ENCODE measurements around the gene PARVA. TPM values are rescaled to one million over a fixed set of nuclear protein-coding genes. Genes with fewer than 3 reads are reported as not detected.

Gene PARVA
- total and polyA plus RNA-seq, 2 of the 4 experiments (the other 2 are of a cell fraction), result 65.2 to 80.2 TPM

GRCh38 chr11:12467610-12468009 lies 90.2 kb downstream of the PARVA start:
- Histone ChIP-seq H3K23ac (ENCODE audit: low read depth, low read length) (no peak overlapping the region), H2BK5ac (ENCODE audit: low read depth, low read length, poor library complexity, severe bottlenecking) (no peak overlapping the region), H3K18ac (ENCODE audit: low read depth, low read length) (no peak overlapping the region), H3K56ac (ENCODE audit: extremely low read depth, insufficient read depth, low read length) (no peak overlapping the region), H3K36me3 (ENCODE audit: control insufficient read depth, insufficient read depth, low read length) (peaks cover 2% of the 10 kb centered on the region; the same call in 1 of the 2 replicates), H4K8ac (ENCODE audit: low read depth in 2 of 2, low read length in 2 of 2) (no peak overlapping the region), H3K27me3 (ENCODE audit: control insufficient read depth, insufficient read depth, low read length) (no peaks in the 10 kb centered on the region), H2AK5ac (ENCODE audit: low read depth, low read length) (no peak overlapping the region), H3K9me3 (ENCODE audit: control insufficient read depth, insufficient read depth, low read length) (no peaks in the 10 kb centered on the region), H2BK120ac (ENCODE audit: low read depth, low read length) (no peak overlapping the region), H3K4me3 (ENCODE audit: insufficient read depth, low read depth, low read length) (no peak overlapping the region), H3K27ac (ENCODE audit: insufficient read depth, low read length) (no peak overlapping the region), H3K9ac (ENCODE audit: low read depth, low read length) (no peak overlapping the region), H3K4me1 (ENCODE audit: control insufficient read depth, insufficient read depth, low read length) (peaks cover 7% of the 10 kb centered on the region), H3K14ac (replicated peaks; ENCODE audit: low read depth, low read length) (no peak overlapping the region), H4K20me1 (ENCODE audit: insufficient read depth, low read length) (peaks cover 56% of the 10 kb centered on the region), H3K4ac (ENCODE audit: low read depth, low read length) (no peak overlapping the region), H3K4me2 (ENCODE audit: low read depth, low read length) (no peak overlapping the region), H4K91ac (ENCODE audit: insufficient read depth, low read depth, low read length) (no peak overlapping the region), H2AK9ac (replicated peaks; ENCODE audit: low read depth, low read length, poor library complexity) (no peak overlapping the region), H2AFZ (replicated peaks; ENCODE audit: low read length, poor library complexity) (no peak overlapping the region), H2BK20ac (ENCODE audit: low read depth, low read length) (no peak overlapping the region), H2BK15ac (ENCODE audit: low read depth, low read length) (no peak overlapping the region), H3K9me1 (ENCODE audit: insufficient read depth, low read length) (peaks cover 14% of the 10 kb centered on the region; the same call in 1 of the 2 replicates), H3K79me1 (ENCODE audit: low read depth in 1 of 2, low read length in 2 of 2) (peaks cover 55 to 88% of the 10 kb centered on the region in 2 experiments), H4K5ac (ENCODE audit: low read depth, low read length) (no peak overlapping the region)
- ATAC-seq (ENCODE audit: low read depth), result no peak
- TF ChIP-seq MAZ (IDR thresholded peaks at IDR 0.05; ENCODE audit: borderline replicate concordance, low read depth, low read length) (no peak), POLR2A (IDR thresholded peaks at IDR 0.05; ENCODE audit: low read depth, low read length) (no peak), CHD1 (IDR thresholded peaks at IDR 0.05; ENCODE audit: low read depth, low read length) (no peak), NFE2L2 (IDR thresholded peaks at IDR 0.05; ENCODE audit: low read depth, low read length) (no peak), CEBPB (IDR thresholded peaks at IDR 0.05; ENCODE audit: low read depth, low read length) (no peak), RCOR1 (IDR thresholded peaks at IDR 0.05; ENCODE audit: insufficient replicate concordance, low read length) (no peak), SMC3 (IDR thresholded peaks at IDR 0.05; ENCODE audit: low read depth, low read length) (no peak), RFX5 (IDR thresholded peaks at IDR 0.05; ENCODE audit: low read depth, low read length) (no peak), ELK1 (IDR thresholded peaks at IDR 0.05; ENCODE audit: borderline replicate concordance, low read depth, low read length) (no peak)
- TF ChIP-seq, protein P1, sequence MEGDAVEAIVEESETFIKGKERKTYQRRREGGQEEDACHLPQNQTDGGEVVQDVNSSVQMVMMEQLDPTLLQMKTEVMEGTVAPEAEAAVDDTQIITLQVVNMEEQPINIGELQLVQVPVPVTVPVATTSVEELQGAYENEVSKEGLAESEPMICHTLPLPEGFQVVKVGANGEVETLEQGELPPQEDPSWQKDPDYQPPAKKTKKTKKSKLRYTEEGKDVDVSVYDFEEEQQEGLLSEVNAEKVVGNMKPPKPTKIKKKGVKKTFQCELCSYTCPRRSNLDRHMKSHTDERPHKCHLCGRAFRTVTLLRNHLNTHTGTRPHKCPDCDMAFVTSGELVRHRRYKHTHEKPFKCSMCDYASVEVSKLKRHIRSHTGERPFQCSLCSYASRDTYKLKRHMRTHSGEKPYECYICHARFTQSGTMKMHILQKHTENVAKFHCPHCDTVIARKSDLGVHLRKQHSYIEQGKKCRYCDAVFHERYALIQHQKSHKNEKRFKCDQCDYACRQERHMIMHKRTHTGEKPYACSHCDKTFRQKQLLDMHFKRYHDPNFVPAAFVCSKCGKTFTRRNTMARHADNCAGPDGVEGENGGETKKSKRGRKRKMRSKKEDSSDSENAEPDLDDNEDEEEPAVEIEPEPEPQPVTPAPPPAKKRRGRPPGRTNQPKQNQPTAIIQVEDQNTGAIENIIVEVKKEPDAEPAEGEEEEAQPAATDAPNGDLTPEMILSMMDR (conservative IDR thresholded peaks at IDR 0.05; ENCODE audit: low read depth, low read length), result no peak
- POLR2A ChIA-PET (ENCODE audit: unreplicated experiment), result no interaction called here
- no TSS peak for BruUV-seq (replicated peaks)
- CTCF ChIA-PET, result no interaction called here
- DNase-seq, result no peak
- no CpG with 5 or more reads among the region's 2 CpGs for WGBS, 2 experiments (ENCODE audit: extremely low coverage in 2 of 2, insufficient read length in 1 of 2)
- in situ Hi-C loops (cut with MboI; ENCODE audit: low sequenced_read_pairs), result no loop called here
- intact Hi-C loops (cut with micrococcal nuclease), result loop anchor here (5.0 kb wide), 1 partner anchor 180 kb away; no protein-coding TSS in a partner anchor
- dilution Hi-C loops (cut with HindIII; ENCODE audit: low sequenced_read_pairs, unreplicated experiment), result no loop called here
